A549 (cell line): ENCODE measurements around the gene LMNA. TPM values are rescaled to one million over a fixed set of nuclear protein-coding genes. Genes with fewer than 3 reads are reported as not detected.

Source experiments
- ATAC-seq, 2 experiments: fragments of 200-7000 bp in 1 of 2; fragments of >200 bp in 1 of 2; cut with Nextera tagmentation in 1 of 2; cut with Tn5 transposase in 1 of 2; 3 replicates each; pipeline versions ENCODE4 v1.8.0 to v1.9.1; 2018 to 2020; ENCODE audit warnings: mild to moderate bottlenecking in 1 of 2, moderate library complexity in 1 of 2
- CTCF ChIA-PET: fragments of 300-600 bp; sonication (Branson Sonifier 250); formaldehyde crosslinking; extraction: SDS; loops from one replicate; lab custom pipeline; 2021; ENCODE audit warnings: antibody characterized with exemption, inconsistent platforms; lab: Yijun Ruan, JAX
- POLR2A ChIA-PET: fragments of 350-600 bp; formaldehyde crosslinking; extraction: SDS; loops from one replicate; lab custom pipeline; 2021; ENCODE audit warnings: antibody characterized with exemption, inconsistent platforms; lab: Yijun Ruan, JAX
- DNase-seq, 2 experiments: peaks; one replicate each; pipeline versions ENCODE4 v3.0.0 to v3.0.0-alpha.2; 2011 to 2016; ENCODE audit warnings: low read depth in 1 of 2, low spot score in 1 of 2
- FAIRE-seq: peaks from 2 replicates; lab custom pipeline; 2011; peaks lifted over from hg19 to GRCh38; lab: Jason Lieb, UNC
- H3K27ac ChIP-seq, 2 experiments: fragments of >200 bp; sonication (Bioruptor Twin); formaldehyde crosslinking; 3 replicates each; pipeline ENCODE4 v1.5.1; 2016 to 2017
- H3K4me1 ChIP-seq: fragments of >200 bp; sonication (Bioruptor Twin); formaldehyde crosslinking; 3 replicates; pipeline ENCODE4 v1.6.1; 2016
- H3K4me2 ChIP-seq: fragments of >200 bp; sonication (Bioruptor Twin); formaldehyde crosslinking; 3 replicates; pipeline ENCODE4 v1.6.1; 2016
- H3K4me3 ChIP-seq: fragments of >200 bp; sonication (Bioruptor Twin); formaldehyde crosslinking; 3 replicates; pipeline ENCODE4 v1.5.1; 2016
- H3K9me3 ChIP-seq: fragments of >200 bp; sonication (Bioruptor Twin); formaldehyde crosslinking; 3 replicates; pipeline ENCODE4 v1.6.1; 2016
- CHD4 ChIP-seq: fragments of 200-600 bp; sonication (generic); IDR thresholded peaks from 2 replicates; pipeline ENCODE4 v1.6.1; 2016; ENCODE audit warnings: antibody characterized with exemption, mild to moderate bottlenecking, borderline replicate concordance
- EHF ChIP-seq: fragments of 250-450 bp; sonication (Bioruptor Pico); IDR thresholded peaks from 2 replicates; pipeline ENCODE4 v1.5.0; 2020; ENCODE audit warnings: mild to moderate bottlenecking
- ESRRA ChIP-seq: fragments of 150-350 bp; IDR thresholded peaks from 2 replicates; pipeline ENCODE4 v1.6.1; 2014; ENCODE audit warnings: mild to moderate bottlenecking, low read length, borderline replicate concordance
- FOXS1 ChIP-seq: fragments of 250-450 bp; sonication (Bioruptor Pico); IDR thresholded peaks from 2 replicates; pipeline ENCODE4 v1.5.0; 2020; ENCODE audit warnings: mild to moderate bottlenecking, moderate library complexity
- HEYL ChIP-seq: fragments of 250-450 bp; sonication (Bioruptor Pico); IDR thresholded peaks from 2 replicates; pipeline ENCODE4 v1.8.0; 2021; ENCODE audit warnings: mild to moderate bottlenecking, moderate library complexity
- HOXB13 ChIP-seq: fragments of 250-450 bp; sonication (Bioruptor Pico); IDR thresholded peaks from 2 replicates; pipeline ENCODE4 v1.5.0; 2020; ENCODE audit warnings: low read depth, mild to moderate bottlenecking, moderate library complexity
- JUN ChIP-seq, 2 experiments: fragments of >200 bp; sonication (Bioruptor Twin); formaldehyde crosslinking; IDR thresholded peaks; 2 replicates in 1 of 2; 3 replicates in 1 of 2; pipeline ENCODE4 v1.6.1; 2016 to 2017
- JUNB ChIP-seq: fragments of >200 bp; sonication (Bioruptor Twin); formaldehyde crosslinking; IDR thresholded peaks from 2 replicates; pipeline ENCODE4 v1.6.1; 2016
- KDM1A ChIP-seq: fragments of 200-600 bp; sonication (generic); IDR thresholded peaks from 2 replicates; pipeline ENCODE4 v1.6.1; 2016; ENCODE audit warnings: low read depth, mild to moderate bottlenecking
- MAFK ChIP-seq: fragments of 450-650 bp; IDR thresholded peaks from 2 replicates; pipeline ENCODE4 v1.6.1; 2014; ENCODE audit not compliant: partially characterized antibody
- MAZ ChIP-seq: fragments of 150-350 bp; IDR thresholded peaks from 2 replicates; pipeline ENCODE4 v1.6.1; 2014; ENCODE audit warnings: antibody characterized with exemption, low read depth, low read length, borderline replicate concordance
- MYC ChIP-seq: IDR thresholded peaks from 2 replicates; pipeline ENCODE4 v1.6.1; 2012; ENCODE audit warnings: mild to moderate bottlenecking, inconsistent platforms, low read length, improper control_type of control experiment, borderline replicate concordance
- POLR2AphosphoS2 ChIP-seq: conservative IDR thresholded peaks from 2 replicates; pipeline ENCODE4 v1.6.1; 2012; ENCODE audit warnings: low read length, improper control_type of control experiment, inconsistent platforms
- RAD21 ChIP-seq, 2 experiments: fragments of >200 bp in 1 of 2; sonication (Bioruptor Twin) in 1 of 2; formaldehyde crosslinking in 1 of 2; IDR thresholded peaks in 1 of 2; conservative IDR thresholded peaks in 1 of 2; 2 replicates in 1 of 2; 3 replicates in 1 of 2; pipeline ENCODE4 v1.6.1; 2012 to 2018; ENCODE audit warnings: inconsistent platforms in 1 of 2
- REST ChIP-seq: fragments of 200-600 bp; sonication (generic); IDR thresholded peaks from 2 replicates; pipeline ENCODE4 v1.6.1; 2016; ENCODE audit warnings: antibody characterized with exemption, mild to moderate bottlenecking, moderate library complexity
- RFX5 ChIP-seq: fragments of 450-650 bp; IDR thresholded peaks from 2 replicates; pipeline ENCODE4 v1.7.1; 2014; ENCODE audit warnings: antibody characterized with exemption, mild to moderate bottlenecking, moderate library complexity
- WGBS: methylation state at CpG from one replicate; pipeline ENCODE4 v1.1.6; 2017; ENCODE audit errors: missing lambda C conversion rate; 5-methylcytosine and 5-hydroxymethylcytosine counted together
- polyA plus RNA-seq, 4 experiments: library from polyadenylated mRNA; depleted of rRNA in 3 of 4; stranded (reverse); fragments of >200 nt; fragmentation: RNase III in 1 of 4; extraction: RNeasy Plus Mini Kit Qiagen cat#74134 plus additional on column Dnase treatment in 1 of 4; gene quantifications; 2 replicates in 3 of 4; 3 replicates in 1 of 4; pipeline ENCODE4 v1.2.3, GENCODE V29; 2011 to 2017
- TF ChIP-seq, protein P1 (sequence below): fragments of 250-450 bp; sonication (Bioruptor Pico); IDR thresholded peaks from 2 replicates; pipeline ENCODE4 v1.5.0; 2021; ENCODE audit warnings: mild to moderate bottlenecking, moderate library complexity, borderline replicate concordance
- TF ChIP-seq, protein P2 (sequence below): IDR thresholded peaks from 2 replicates; pipeline ENCODE4 v1.6.1; 2012

The LMNA gene
- polyA plus RNA-seq, 2 of the 4 experiments (the other 2 are of a cell fraction) = 214 to 286 TPM

DNA sequence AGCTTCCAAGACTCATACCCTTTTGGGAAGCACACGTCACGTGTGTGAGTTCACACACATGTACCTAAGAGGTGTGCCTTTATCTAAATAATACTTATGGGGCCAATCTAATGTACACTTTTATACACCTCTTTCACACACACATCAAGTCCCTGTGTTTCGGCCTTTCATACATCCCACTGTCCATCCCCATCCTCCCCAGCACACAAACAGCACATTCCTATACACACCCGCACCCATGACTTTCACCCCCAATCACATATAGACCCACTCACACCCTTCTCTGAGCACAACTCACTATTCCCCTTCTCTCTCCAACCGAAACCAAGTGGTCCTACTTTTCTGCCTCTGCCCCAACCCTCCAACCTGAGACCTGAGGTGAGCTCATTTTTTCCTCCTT is 35.8 kb upstream of the LMNA start:
- Histone ChIP-seq H3K4me1 (peaks cover 14% of the 10 kb centered on the region; the same call in 2 of the 3 replicates), H3K4me3 (no peak overlapping the region), H3K9me3 (no peaks in the 10 kb centered on the region), H3K4me2 (no peak overlapping the region), H3K27ac (no peak overlapping the region)
- TF ChIP-seq MAZ (no peak), JUN (IDR thresholded peaks at IDR 0.05) (no peak), POLR2AphosphoS2 (no peak), KDM1A (no peak), REST (no peak), HOXB13 (CRISPR knock-in tag) (no peak), ESRRA (no peak)
- TF ChIP-seq, protein P1, sequence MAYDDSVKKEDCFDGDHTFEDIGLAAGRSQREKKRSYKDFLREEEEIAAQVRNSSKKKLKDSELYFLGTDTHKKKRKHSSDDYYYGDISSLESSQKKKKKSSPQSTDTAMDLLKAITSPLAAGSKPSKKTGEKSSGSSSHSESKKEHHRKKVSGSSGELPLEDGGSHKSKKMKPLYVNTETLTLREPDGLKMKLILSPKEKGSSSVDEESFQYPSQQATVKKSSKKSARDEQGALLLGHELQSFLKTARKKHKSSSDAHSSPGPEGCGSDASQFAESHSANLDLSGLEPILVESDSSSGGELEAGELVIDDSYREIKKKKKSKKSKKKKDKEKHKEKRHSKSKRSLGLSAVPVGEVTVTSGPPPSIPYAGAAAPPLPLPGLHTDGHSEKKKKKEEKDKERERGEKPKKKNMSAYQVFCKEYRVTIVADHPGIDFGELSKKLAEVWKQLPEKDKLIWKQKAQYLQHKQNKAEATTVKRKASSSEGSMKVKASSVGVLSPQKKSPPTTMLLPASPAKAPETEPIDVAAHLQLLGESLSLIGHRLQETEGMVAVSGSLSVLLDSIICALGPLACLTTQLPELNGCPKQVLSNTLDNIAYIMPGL (CRISPR knock-in tag) = no peak
- TF ChIP-seq, protein P2, sequence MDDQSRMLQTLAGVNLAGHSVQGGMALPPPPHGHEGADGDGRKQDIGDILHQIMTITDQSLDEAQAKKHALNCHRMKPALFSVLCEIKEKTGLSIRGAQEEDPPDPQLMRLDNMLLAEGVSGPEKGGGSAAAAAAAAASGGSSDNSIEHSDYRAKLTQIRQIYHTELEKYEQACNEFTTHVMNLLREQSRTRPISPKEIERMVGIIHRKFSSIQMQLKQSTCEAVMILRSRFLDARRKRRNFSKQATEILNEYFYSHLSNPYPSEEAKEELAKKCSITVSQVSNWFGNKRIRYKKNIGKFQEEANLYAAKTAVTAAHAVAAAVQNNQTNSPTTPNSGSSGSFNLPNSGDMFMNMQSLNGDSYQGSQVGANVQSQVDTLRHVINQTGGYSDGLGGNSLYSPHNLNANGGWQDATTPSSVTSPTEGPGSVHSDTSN = no peak
- ChIA-PET CTCF (interaction anchor here (0.9 to 2.9 kb wide), 6 partner anchors 10 to 67 kb away, joined by 3 to 19 read pairs (median 4); no protein-coding TSS in a partner anchor), POLR2A (no interaction called here)
- DNase-seq = no peak
- 94% methylated on average over 5 of the region's 5 CpGs for WGBS
- no peak for ATAC-seq
- FAIRE-seq = no peak

DNA sequence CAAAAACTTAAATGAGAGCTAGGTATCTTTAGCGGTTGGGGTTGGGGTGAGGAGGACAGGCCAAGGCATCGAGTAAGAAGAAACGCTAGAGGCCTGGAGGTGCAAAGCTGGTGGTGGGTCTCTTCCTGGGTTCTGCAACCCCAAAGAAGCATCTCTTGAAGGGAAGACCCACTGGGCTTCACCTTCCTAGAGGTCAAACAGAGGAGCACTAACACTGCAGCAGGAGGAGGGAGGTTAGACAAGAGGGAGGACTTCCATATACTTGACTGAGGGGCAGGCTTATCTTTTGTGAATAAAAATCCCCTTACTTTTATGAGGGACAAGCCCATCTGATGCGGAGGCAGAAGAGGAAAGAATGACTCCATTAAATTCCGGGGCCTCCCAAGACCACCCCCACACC is 34.7 kb upstream of the LMNA start:
- POLR2A ChIA-PET = no interaction called here
- no peak for ATAC-seq

GRCh38 chr1:156080241-156080862 is 34.2 kb upstream of the LMNA start:
- Histone ChIP-seq H3K4me2 (peak overlapping the region; percentile 100), H3K4me1 (peaks cover 14% of the 10 kb centered on the region; the same call in 2 of the 3 replicates), H3K27ac (peak overlapping the region in 1 of 2 experiments; percentile 93; a peak in 2 of 6 replicates), H3K4me3 (no peak overlapping the region), H3K9me3 (no peaks in the 10 kb centered on the region)
- no peak for ATAC-seq
- DNase-seq = no peak
- no peak for FAIRE-seq
- CTCF ChIA-PET = interaction anchor here (0.7 to 2.9 kb wide), 2 partner anchors 10 to 14 kb away, joined by 3 to 19 read pairs; no protein-coding TSS in a partner anchor
- POLR2A ChIA-PET = no interaction called here
- WGBS = 85% methylated on average over 8 of the region's 8 CpGs
- TF ChIP-seq HEYL (CRISPR knock-in tag) (no peak), FOXS1 (no peak), EHF (CRISPR knock-in tag) (no peak), POLR2AphosphoS2 (no peak), RFX5 (no peak), RAD21 (conservative IDR thresholded peaks at IDR 0.05 in 1 of 2, IDR thresholded peaks at IDR 0.05 in 1 of 2) (no peak), MAZ (no peak), MYC (no peak), ESRRA (no peak), JUNB (no peak), CHD4 (no peak)
- TF ChIP-seq, protein P1 (CRISPR knock-in tag) = no peak

More for the DNA sequence above, 34.7 kb upstream of the LMNA start:
- no peak for FAIRE-seq
- no peak overlapping the region for H3K4me2 ChIP-seq
- 95% methylated on average over 5 of the region's 5 CpGs for WGBS
- H3K27ac ChIP-seq = no peak overlapping the region
- no peak overlapping the region for H3K4me3 ChIP-seq
- CTCF ChIA-PET = interaction anchor here (0.7 to 2.9 kb wide), 4 partner anchors 10 to 66 kb away, joined by 3 to 19 read pairs (median 4); no protein-coding TSS in a partner anchor
- H3K4me1 ChIP-seq = peaks cover 14% of the 10 kb centered on the region; the same call in 2 of the 3 replicates
- no peaks in the 10 kb centered on the region for H3K9me3 ChIP-seq
- no peak for TF ChIP-seq MAFK
- no peak for TF ChIP-seq MYC
- TF ChIP-seq, protein P2 = no peak
- DNase-seq = no peak
